CD4-positive, alpha-beta memory T cell (primary cell): Measurements from ENCODE around the gene TP53. TPM values are rescaled to one million over a fixed set of nuclear protein-coding genes. Genes with fewer than 3 reads are reported as not detected.
"Not testable (repeated sequence)": the region's sequence is repeated elsewhere in the genome, so short reads cannot be mapped to it uniquely, and the experiment has no call there.

Source experiments
- CTCF ChIA-PET: fragments of 350-600 bp; sonication (Branson Sonifier 250); formaldehyde crosslinking; loops from one replicate; lab custom pipeline; 2021; ENCODE audit warnings: inconsistent platforms; ENCODE audit not compliant: partially characterized antibody; lab: Charles Lee
- POLR2A ChIA-PET: fragments of 350-600 bp; sonication (Branson Sonifier 250); formaldehyde crosslinking; loops from one replicate; lab custom pipeline; 2021; ENCODE audit not compliant: partially characterized antibody; lab: Charles Lee
- DNase-seq, 5 donors: peaks; one replicate each; pipeline versions ENCODE4 v3.0.0 to v3.0.0-alpha.2; 2020 to 2022; ENCODE audit warnings: mixed read lengths in 1 of 5
- H3K27ac ChIP-seq: one replicate; pipeline ENCODE4 v1.7.0; 2013; ENCODE audit warnings: low read depth, low read length
- H3K27me3 ChIP-seq: 2 replicates; pipeline ENCODE4 v1.7.0; 2013; ENCODE audit warnings: mild to moderate bottlenecking, low read length, moderate library complexity; ENCODE audit not compliant: insufficient read depth
- H3K36me3 ChIP-seq: 2 replicates; pipeline ENCODE4 v1.7.0; 2013; ENCODE audit warnings: mild to moderate bottlenecking, low read length, moderate library complexity; ENCODE audit not compliant: insufficient read depth
- H3K4me1 ChIP-seq: 2 replicates; pipeline ENCODE4 v1.7.0; 2013; ENCODE audit warnings: mild to moderate bottlenecking, low read length, moderate library complexity; ENCODE audit not compliant: insufficient read depth
- H3K4me3 ChIP-seq, 2 donors: one replicate each; pipeline ENCODE4 v1.7.0; 2013; ENCODE audit warnings: low read length in 2 of 2, mild to moderate bottlenecking in 1 of 2
- H3K9me3 ChIP-seq, 2 donors: one replicate each; pipeline ENCODE4 v1.7.0; 2013; ENCODE audit warnings: low read length in 2 of 2, control low read depth in 1 of 2; ENCODE audit not compliant: control insufficient read depth in 1 of 2
- H3K27ac Mint-ChIP-seq, 7 donors: one replicate each; pipeline ENCODE4 v1.8.0; 2020 to 2021; ENCODE audit warnings: mixed read lengths in 7 of 7, mild to moderate bottlenecking in 6 of 7, inconsistent platforms in 3 of 7, moderate library complexity in 3 of 7
- H3K27me3 Mint-ChIP-seq, 2 donors: one replicate each; pipeline ENCODE4 v1.8.0; 2020 to 2021; ENCODE audit warnings: mixed read lengths in 2 of 2
- H3K36me3 Mint-ChIP-seq, 2 donors: one replicate each; pipeline ENCODE4 v1.8.0; 2020 to 2021; ENCODE audit warnings: mixed read lengths in 2 of 2, inconsistent platforms in 1 of 2, mild to moderate bottlenecking in 1 of 2
- H3K4me1 Mint-ChIP-seq, 4 donors: one replicate each; pipeline ENCODE4 v1.8.0; 2020 to 2021; ENCODE audit warnings: mixed read lengths in 4 of 4, mild to moderate bottlenecking in 1 of 4
- H3K4me3 Mint-ChIP-seq, 8 donors: one replicate each; pipeline ENCODE4 v1.8.0; 2020 to 2021; ENCODE audit warnings: mixed read lengths in 8 of 8, mild to moderate bottlenecking in 7 of 8, moderate library complexity in 6 of 8, inconsistent platforms in 3 of 8
- H3K9me3 Mint-ChIP-seq, 8 donors: one replicate each; pipeline ENCODE4 v1.8.0; 2020 to 2021; ENCODE audit warnings: mixed read lengths in 8 of 8, mild to moderate bottlenecking in 5 of 8, inconsistent platforms in 3 of 8, moderate library complexity in 1 of 8
- intact Hi-C: fragments of 100-400 bp; cut with micrococcal nuclease; formaldehyde crosslinking; loops from one replicate; pipeline ENCODE4 v1.15.1; 2023
- polyA plus RNA-seq, 2 donors: library from polyadenylated mRNA; unstranded; fragments of 300-500 nt; fragmentation: Illumina TruSeq; gene quantifications; one replicate each; pipeline ENCODE4 v1.2.3, GENCODE V29; 2021
- total RNA-seq, 2 experiments: library from RNA; stranded (reverse); gene quantifications; one replicate each; pipeline ENCODE4 v1.2.3, GENCODE V29; 2021

TP53 gene
- total and polyA plus RNA-seq, 4 experiments from 2014 or later = 15.9 to 97.4 (median 62.2) TPM

- DNase-seq, H3K9me3 ChIP-seq, intact Hi-C loops, H3K9me3 Mint-ChIP-seq, H3K27me3 Mint-ChIP-seq, H3K36me3 Mint-ChIP-seq, H3K36me3 ChIP-seq, H3K27me3 ChIP-seq, H3K27ac Mint-ChIP-seq, H3K4me3 ChIP-seq, H3K27ac ChIP-seq: not testable (repeated sequence)
- ChIA-PET POLR2A (interaction anchor here (3.1 to 3.8 kb wide), 2 partner anchors 11 to 61 kb away, joined by 46 to 84 read pairs; partner anchors contain the start of genes FXR2, TP53 and WRAP53), CTCF (interaction anchor here (1.1 to 2.9 kb wide), 3 partner anchors 10 to 62 kb away, joined by 3 to 28 read pairs (median 5); partner anchors contain the start of genes FXR2, TP53 and WRAP53)
- H3K4me1 ChIP-seq = peaks cover 13% of the 10 kb centered on the region
- Mint-ChIP-seq H3K4me3 (peak overlapping the region in 2 of 8 donors; percentile 45 to 93), H3K4me1 (peaks cover 4 to 20% (median 11%) of the 10 kb centered on the region in 4 donors)
Observed at GRCh38 chr17:7625749-7626148, 61.5 kb downstream of the TP53 start.

GRCh38 chr17:7623661-7624060 is 63.6 kb downstream of the TP53 start:
- H3K27ac ChIP-seq = no peak overlapping the region
- H3K27me3 ChIP-seq = no peaks in the 10 kb centered on the region
- peaks cover 13% of the 10 kb centered on the region for H3K4me1 ChIP-seq
- Mint-ChIP-seq H3K4me1 (peaks cover 3 to 20% (median 11%) of the 10 kb centered on the region in 4 donors), H3K36me3 (peaks cover 0 to 6% of the 10 kb centered on the region in 2 donors), H3K27ac (no peak overlapping the region), H3K27me3 (no peaks in the 10 kb centered on the region), H3K4me3 (no peak overlapping the region), H3K9me3 (no peaks in the 10 kb centered on the region)
- ChIA-PET CTCF (interaction anchor here (1.7 kb wide), 1 partner anchor 64 kb away, joined by 4 read pairs; the partner anchor contains the start of gene TP53), POLR2A (interaction anchor here (1.0 kb wide), 1 partner anchor 9 kb away, joined by 3 read pairs; the partner anchor contains the start of gene FXR2)
- DNase-seq = no peak
- intact Hi-C loops = no loop called here
- no peaks in the 10 kb centered on the region for H3K36me3 ChIP-seq
- no peak overlapping the region for H3K4me3 ChIP-seq
- H3K9me3 ChIP-seq = no peaks in the 10 kb centered on the region

GRCh38 chr17:7620835-7621234 is 66.5 kb downstream of the TP53 start:
- H3K36me3 Mint-ChIP-seq = no peaks in the 10 kb centered on the region
- CTCF ChIA-PET = no interaction called here
- Histone ChIP-seq H3K9me3 (no peaks in the 10 kb centered on the region), H3K27me3 (no peaks in the 10 kb centered on the region), H3K4me1 (no peaks in the 10 kb centered on the region), H3K4me3 (no peak overlapping the region), H3K27ac (no peak overlapping the region), H3K36me3 (no peaks in the 10 kb centered on the region)
- intact Hi-C loops = no loop called here
- DNase-seq = no peak
- H3K9me3 Mint-ChIP-seq = no peaks in the 10 kb centered on the region
- POLR2A ChIA-PET = no interaction called here
- H3K4me1 Mint-ChIP-seq = no peaks in the 10 kb centered on the region
- no peak overlapping the region for H3K4me3 Mint-ChIP-seq
- H3K27ac Mint-ChIP-seq = no peak overlapping the region
- H3K27me3 Mint-ChIP-seq = no peaks in the 10 kb centered on the region

GRCh38 chr17:7618608-7619007 is 68.7 kb downstream of the TP53 start:
- Histone ChIP-seq H3K27me3 (no peaks in the 10 kb centered on the region), H3K27ac (no peak overlapping the region), H3K4me3 (no peak overlapping the region), H3K36me3 (no peaks in the 10 kb centered on the region), H3K9me3 (no peaks in the 10 kb centered on the region), H3K4me1 (peaks cover 6% of the 10 kb centered on the region)
- DNase-seq = no peak
- POLR2A ChIA-PET = no interaction called here
- H3K36me3 Mint-ChIP-seq = peaks cover 0 to 5% of the 10 kb centered on the region in 2 donors
- CTCF ChIA-PET = interaction anchor here (0.7 kb wide), 1 partner anchor 192 kb away, joined by 3 read pairs; no protein-coding TSS in a partner anchor
- H3K9me3 Mint-ChIP-seq = no peaks in the 10 kb centered on the region
- H3K4me1 Mint-ChIP-seq = peaks cover 4 to 12% (median 5%) of the 10 kb centered on the region in 4 donors
- intact Hi-C loops = no loop called here
- no peak overlapping the region for H3K4me3 Mint-ChIP-seq
- no peak overlapping the region for H3K27ac Mint-ChIP-seq
- H3K27me3 Mint-ChIP-seq = no peaks in the 10 kb centered on the region

Other genes starting within 250 kb of the TP53 start
- 1 to 10 TPM; 2.7 to 3.3 TPM for gene FGF11, start 248.0 kb downstream of the TP53 start, total RNA-seq
- under 1 TPM in 1 of 2 donors, not detected in 1; 0.14 TPM for gene FGF11, start 248.0 kb downstream of the TP53 start, polyA plus RNA-seq
- gene CHRNB1, start 242.4 kb downstream of the TP53 start, total RNA-seq = 1 to 10 TPM; 9.1 to 9.5 TPM
- 10 to 100 TPM; 24.1 to 29.2 TPM for gene CHRNB1, start 242.4 kb downstream of the TP53 start, polyA plus RNA-seq
- 10 to 100 TPM; 75.2 to 75.7 TPM for gene ZBTB4, start 207.9 kb downstream of the TP53 start, total RNA-seq
- 10 to 100 TPM in 1 of 2 donors, 1 to 10 TPM in 1; 4.6 to 21.2 TPM for gene ZBTB4, start 207.9 kb downstream of the TP53 start, polyA plus RNA-seq
- not detected for gene SLC35G6, start 206.0 kb downstream of the TP53 start, total RNA-seq
- not detected for gene SLC35G6, start 206.0 kb downstream of the TP53 start, polyA plus RNA-seq
- gene POLR2A, start 203.1 kb downstream of the TP53 start, total RNA-seq = 100 to 1,000 TPM; 178 to 191 TPM
- gene POLR2A, start 203.1 kb downstream of the TP53 start, polyA plus RNA-seq = 10 to 100 TPM in 1 of 2 donors, 1 to 10 TPM in 1; 8.6 to 76.2 TPM
- gene TNFSF12, start 138.4 kb downstream of the TP53 start, total RNA-seq = 10 to 100 TPM; 45.1 to 52.2 TPM
- gene TNFSF12, start 138.4 kb downstream of the TP53 start, polyA plus RNA-seq = 10 to 100 TPM; 45.8 to 72.8 TPM
- gene TNFSF13, start 128.7 kb downstream of the TP53 start, total RNA-seq = 1 to 10 TPM; 2.9 to 3.8 TPM
- under 1 TPM in 1 of 2 donors, not detected in 1; 0.68 TPM for gene TNFSF13, start 128.7 kb downstream of the TP53 start, polyA plus RNA-seq
- 10 to 100 TPM; 37.7 to 40.1 TPM for gene SENP3, start 125.6 kb downstream of the TP53 start, total RNA-seq
- gene SENP3, start 125.6 kb downstream of the TP53 start, polyA plus RNA-seq = 10 to 100 TPM; 13.1 to 15.5 TPM
- gene CD68, start 107.9 kb downstream of the TP53 start, total RNA-seq = 10 to 100 TPM; 19.8 to 20.9 TPM
- gene CD68, start 107.9 kb downstream of the TP53 start, polyA plus RNA-seq = under 1 TPM in 1 of 2 donors, not detected in 1; 0.59 TPM
- gene MPDU1, start 103.6 kb downstream of the TP53 start, total RNA-seq = 10 to 100 TPM; 23.8 to 25.0 TPM
- gene MPDU1, start 103.6 kb downstream of the TP53 start, polyA plus RNA-seq = 10 to 100 TPM; 41.7 to 50.1 TPM
- gene SOX15, start 97.4 kb downstream of the TP53 start, total RNA-seq = 1 to 10 TPM; 1.0 to 1.1 TPM
- not detected for gene SOX15, start 97.4 kb downstream of the TP53 start, polyA plus RNA-seq
- gene FXR2, start 72.6 kb downstream of the TP53 start, total RNA-seq = 10 to 100 TPM; 44.1 to 46.6 TPM
- gene FXR2, start 72.6 kb downstream of the TP53 start, polyA plus RNA-seq = 10 to 100 TPM in 1 of 2 donors, 1 to 10 TPM in 1; 9.2 to 18.6 TPM
- gene SAT2, start 59.7 kb downstream of the TP53 start, total RNA-seq = 10 to 100 TPM; 65.8 to 76.9 TPM
- gene SAT2, start 59.7 kb downstream of the TP53 start, polyA plus RNA-seq = 10 to 100 TPM; 27.0 to 50.8 TPM
- gene SHBG, start 57.4 kb downstream of the TP53 start, total RNA-seq = not detected
- gene SHBG, start 57.4 kb downstream of the TP53 start, polyA plus RNA-seq = not detected
- under 1 TPM; 0.22 to 0.52 TPM for gene ATP1B2, start 36.6 kb downstream of the TP53 start, total RNA-seq
- not detected for gene ATP1B2, start 36.6 kb downstream of the TP53 start, polyA plus RNA-seq
- 10 to 100 TPM; 11.9 to 12.5 TPM for gene WRAP53, start 987 bp upstream of the TP53 start, total RNA-seq
- 10 to 100 TPM in 1 of 2 donors, 1 to 10 TPM in 1; 9.8 to 13.1 TPM for gene WRAP53, start 987 bp upstream of the TP53 start, polyA plus RNA-seq
- under 1 TPM; 0.09 to 0.11 TPM for gene EFNB3, start 17.7 kb upstream of the TP53 start, total RNA-seq
- not detected for gene EFNB3, start 17.7 kb upstream of the TP53 start, polyA plus RNA-seq
- not detected for gene DNAH2, start 30.3 kb upstream of the TP53 start, total RNA-seq
- not detected for gene DNAH2, start 30.3 kb upstream of the TP53 start, polyA plus RNA-seq
- 100 to 1,000 TPM; 119 to 129 TPM for gene KDM6B, start 146.7 kb upstream of the TP53 start, total RNA-seq
- gene KDM6B, start 146.7 kb upstream of the TP53 start, polyA plus RNA-seq = 1 to 10 TPM in 1 of 2 donors, not detected in 1; 1.7 TPM
- 1 to 10 TPM; 6.2 to 7.9 TPM for gene TMEM88, start 167.6 kb upstream of the TP53 start, total RNA-seq
- not detected for gene TMEM88, start 167.6 kb upstream of the TP53 start, polyA plus RNA-seq
- gene NAA38, start 170.1 kb upstream of the TP53 start, total RNA-seq = 10 to 100 TPM; 23.1 to 25.8 TPM
- 100 to 1,000 TPM; 139 to 149 TPM for gene NAA38, start 170.1 kb upstream of the TP53 start, polyA plus RNA-seq
- gene CYB5D1, start 170.5 kb upstream of the TP53 start, total RNA-seq = 10 to 100 TPM in 1 of 2 experiments, 1 to 10 TPM in 1; 8.7 to 11.4 TPM
- 1 to 10 TPM; 5.1 to 5.2 TPM for gene CYB5D1, start 170.5 kb upstream of the TP53 start, polyA plus RNA-seq
- 100 to 1,000 TPM; 274 to 287 TPM for gene CHD3, start 201.3 kb upstream of the TP53 start, total RNA-seq
- gene CHD3, start 201.3 kb upstream of the TP53 start, polyA plus RNA-seq = 10 to 100 TPM in 1 of 2 donors, under 1 TPM in 1; 0.84 to 24.4 TPM
- 1 to 10 TPM; 6.7 to 7.4 TPM for gene RNF227, start 228.8 kb upstream of the TP53 start, total RNA-seq
- gene RNF227, start 228.8 kb upstream of the TP53 start, polyA plus RNA-seq = 1 to 10 TPM; 2.3 to 3.6 TPM
- 10 to 100 TPM; 13.4 to 14.4 TPM for gene KCNAB3, start 242.4 kb upstream of the TP53 start, total RNA-seq
- under 1 TPM in 1 of 2 donors, not detected in 1; 0.53 TPM for gene KCNAB3, start 242.4 kb upstream of the TP53 start, polyA plus RNA-seq
- gene TRAPPC1, start 244.5 kb upstream of the TP53 start, total RNA-seq = 100 to 1,000 TPM; 116 TPM
- 100 to 1,000 TPM; 239 to 240 TPM for gene TRAPPC1, start 244.5 kb upstream of the TP53 start, polyA plus RNA-seq
- gene CNTROB, start 244.7 kb upstream of the TP53 start, total RNA-seq = 10 to 100 TPM; 29.7 to 30.1 TPM
- 10 to 100 TPM in 1 of 2 donors, 1 to 10 TPM in 1; 3.9 to 12.6 TPM for gene CNTROB, start 244.7 kb upstream of the TP53 start, polyA plus RNA-seq